Activated naive CD4-positive, alpha-beta T cell treated with anti-CD3 and anti-CD28 coated beads, Interleukin-2, amount 10 ng/mL, durations not matched to agents 7 days and 5 days (primary cell): ENCODE data around the gene CSF2RB.
"Not testable (repeated sequence)": the region's sequence is repeated elsewhere in the genome, so short reads cannot be mapped to it uniquely, and the experiment has no call there.

Source experiments
- CTCF ChIA-PET: fragments of 350-600 bp; sonication (Branson Sonifier 250); formaldehyde crosslinking; loops from one replicate; lab custom pipeline; 2021; ENCODE audit warnings: antibody characterized with exemption; lab: Charles Lee
- DNase-seq: peaks from one replicate; pipeline ENCODE4 v3.0.0-alpha.2; 2020
- H3K27ac Mint-ChIP-seq: one replicate; pipeline ENCODE4 v1.8.0; 2021; ENCODE audit warnings: mild to moderate bottlenecking, moderate library complexity, mixed read lengths
- H3K27me3 Mint-ChIP-seq: one replicate; pipeline ENCODE4 v1.8.0; 2021; ENCODE audit warnings: mild to moderate bottlenecking, mixed read lengths
- H3K36me3 Mint-ChIP-seq: one replicate; pipeline ENCODE4 v1.8.0; 2021; ENCODE audit warnings: mixed read lengths
- H3K4me1 Mint-ChIP-seq: one replicate; pipeline ENCODE4 v1.8.0; 2021; ENCODE audit warnings: mixed read lengths
- H3K4me3 Mint-ChIP-seq: one replicate; pipeline ENCODE4 v1.8.0; 2021; ENCODE audit warnings: mild to moderate bottlenecking, moderate library complexity, mixed read lengths
- H3K9me3 Mint-ChIP-seq: one replicate; pipeline ENCODE4 v1.8.0; 2021; ENCODE audit warnings: mixed read lengths

The CSF2RB gene

GRCh38 chr22:36988075-36988832, 74.8 kb downstream of the CSF2RB start:
- CTCF ChIA-PET: interaction anchor here (0.9 to 1.4 kb wide), 4 partner anchors 8 to 132 kb away, joined by 3 to 4 read pairs (median 3); no protein-coding TSS in a partner anchor
- Mint-ChIP-seq H3K27ac (peak overlapping the region; percentile 12), H3K4me1 (no peaks in the 10 kb centered on the region), H3K27me3 (peaks cover 32% of the 10 kb centered on the region), H3K9me3 (peaks cover 18% of the 10 kb centered on the region), H3K4me3 (no peak overlapping the region), H3K36me3 (peaks cover 4% of the 10 kb centered on the region)
- no peak for DNase-seq

- CTCF ChIA-PET: interaction anchor here (0.8 to 1.4 kb wide), 3 partner anchors 9 to 88 kb away, joined by 3 read pairs; no protein-coding TSS in a partner anchor
- H3K27me3 Mint-ChIP-seq: peaks cover 29% of the 10 kb centered on the region
- H3K4me3 Mint-ChIP-seq, DNase-seq, H3K27ac Mint-ChIP-seq, H3K4me1 Mint-ChIP-seq, H3K36me3 Mint-ChIP-seq: not testable (repeated sequence)
- H3K9me3 Mint-ChIP-seq: peaks cover 18% of the 10 kb centered on the region
Observed at GRCh38 chr22:36989012-36989411, 75.6 kb downstream of the CSF2RB start.
